Measurements from ENCODE around the gene RPL12.

GRCh38 chr9:127398715-127399400, 52.3 kb downstream of the RPL12 start:
- TF ChIP-seq CTCF (conservative IDR thresholded peaks at IDR 0.05 in 1 of 2, IDR thresholded peaks at IDR 0.05 in 1 of 2; ENCODE audit: low read depth in 1 of 2, low read length in 2 of 2) (no peak), EZH2 (IDR thresholded peaks at IDR 0.05; ENCODE audit: low read length, missing control alignments) (no peak)
